Measurements from ENCODE around the gene VDAC1.
"Not testable (repeated sequence)": the region's sequence is repeated elsewhere in the genome, so short reads cannot be mapped to it uniquely, and the experiment has no call there.

Gene VDAC1

DNA sequence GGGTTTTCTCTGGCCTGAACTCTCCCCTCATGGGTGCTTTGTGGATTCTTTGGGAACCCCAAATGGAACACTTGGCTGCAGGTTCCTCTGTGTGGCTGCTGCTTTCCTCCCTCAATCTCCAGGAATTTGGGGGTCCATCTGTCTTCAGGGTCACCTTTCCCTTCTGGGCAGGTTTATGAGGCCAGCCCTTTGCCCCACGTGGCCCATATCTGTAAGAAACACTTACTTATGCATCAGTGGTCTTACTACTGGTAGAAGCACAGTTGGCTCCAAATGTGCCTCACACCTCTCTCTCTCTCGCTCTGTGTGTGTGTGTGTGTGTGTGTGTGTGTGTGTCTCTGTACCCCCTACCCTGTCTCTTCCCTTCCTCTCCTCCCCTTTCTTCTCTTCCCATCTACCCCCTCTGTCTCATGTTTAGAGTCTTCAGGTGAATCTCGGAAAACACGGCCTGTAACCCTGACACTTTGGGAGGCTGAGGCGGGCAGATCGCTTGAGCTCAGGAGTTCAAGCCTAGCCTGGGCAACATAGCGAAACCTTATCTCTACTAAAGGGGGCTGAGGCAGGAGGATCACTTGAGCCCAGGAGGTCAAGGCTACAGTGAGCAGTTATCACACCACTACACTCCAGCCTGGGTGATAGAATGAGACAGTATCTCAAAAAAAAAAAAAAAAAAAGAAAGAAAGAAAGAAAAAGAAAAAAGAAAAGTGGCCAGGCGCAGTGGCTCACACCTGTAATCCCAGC, 63.1 kb downstream of the VDAC1 start:
- no peak for DNase-seq (ENCODE audit: low read depth in 3 of 3)

DNA sequence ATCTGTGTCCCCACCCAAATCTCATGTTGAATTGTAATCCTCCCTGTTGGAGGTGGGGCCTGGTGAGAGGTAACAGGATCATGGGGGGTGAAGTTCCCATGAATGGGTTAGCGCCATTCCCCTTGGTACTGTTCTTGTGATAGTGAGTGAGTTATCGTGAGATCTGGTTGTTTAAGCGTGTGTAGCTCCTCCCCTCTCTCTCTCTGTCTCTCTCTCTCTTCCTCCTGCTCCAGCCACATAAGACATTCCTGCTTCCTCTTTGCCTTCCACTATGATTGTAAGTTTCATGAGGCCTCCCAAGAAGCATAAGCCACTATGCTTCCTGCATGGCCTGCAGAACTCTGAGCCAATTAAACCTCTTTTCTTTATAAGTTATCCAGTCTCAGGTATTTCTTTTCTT, 65.1 kb downstream of the VDAC1 start:
- DNase-seq (ENCODE audit: low read depth in 3 of 3) = no peak

DNA sequence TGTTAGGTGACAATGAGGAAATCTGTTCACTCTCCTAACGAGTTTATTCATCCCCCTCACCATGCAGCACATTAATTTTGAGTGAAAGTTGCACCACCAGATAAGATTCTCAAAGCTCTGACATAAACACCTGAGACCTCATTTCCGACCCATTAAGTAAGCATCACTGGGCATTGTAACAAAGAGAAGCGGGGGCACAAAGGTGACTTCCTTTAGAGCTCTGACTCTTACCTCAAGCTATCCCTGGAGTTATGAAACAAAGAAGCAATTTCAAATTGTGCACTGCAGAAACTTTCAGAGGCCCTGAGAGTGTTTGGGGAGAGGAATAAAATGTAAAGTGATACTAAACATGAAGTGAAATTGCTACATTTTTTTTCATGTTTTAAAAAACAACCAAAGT, 65.8 kb downstream of the VDAC1 start:
- no peak for DNase-seq (ENCODE audit: low read depth in 3 of 3)

DNA sequence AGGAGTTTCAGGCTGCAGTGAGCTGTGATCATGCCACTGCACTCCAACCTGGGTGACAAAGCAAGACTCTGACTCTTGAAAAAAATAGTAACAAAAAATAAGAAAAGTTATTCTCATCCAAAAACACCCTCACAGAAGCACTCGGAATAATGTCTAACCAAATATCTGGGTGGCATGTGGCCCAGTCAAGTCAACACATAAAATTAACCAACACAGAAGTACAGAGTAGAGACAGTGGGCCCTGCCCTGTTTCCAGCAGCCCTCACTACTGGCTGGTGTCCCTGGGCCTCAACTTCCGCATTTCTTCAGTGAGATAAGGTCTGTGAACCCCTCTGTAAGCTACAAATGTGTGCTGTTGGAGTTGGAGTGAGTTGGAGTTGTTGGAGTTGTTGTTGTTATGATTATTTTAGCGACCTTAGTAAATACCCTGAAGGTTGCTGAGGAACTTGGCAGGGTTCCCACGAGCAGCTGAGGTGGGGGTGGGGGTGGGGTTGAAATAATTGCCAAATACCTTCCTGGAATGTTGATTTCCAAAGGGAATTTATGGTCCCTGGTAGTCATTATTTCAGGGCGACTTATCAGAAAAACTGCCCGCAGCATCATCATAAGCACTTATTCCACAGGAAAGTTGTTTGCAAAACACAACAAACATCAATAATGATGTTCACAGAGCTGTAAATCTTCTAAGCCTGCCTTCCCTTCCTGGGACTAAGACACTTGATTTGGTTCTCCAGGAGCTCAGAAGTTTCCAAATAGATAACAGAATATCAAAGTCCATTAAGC, 66.5 kb downstream of the VDAC1 start:
- no peak for DNase-seq (ENCODE audit: low read depth in 3 of 3)

DNA sequence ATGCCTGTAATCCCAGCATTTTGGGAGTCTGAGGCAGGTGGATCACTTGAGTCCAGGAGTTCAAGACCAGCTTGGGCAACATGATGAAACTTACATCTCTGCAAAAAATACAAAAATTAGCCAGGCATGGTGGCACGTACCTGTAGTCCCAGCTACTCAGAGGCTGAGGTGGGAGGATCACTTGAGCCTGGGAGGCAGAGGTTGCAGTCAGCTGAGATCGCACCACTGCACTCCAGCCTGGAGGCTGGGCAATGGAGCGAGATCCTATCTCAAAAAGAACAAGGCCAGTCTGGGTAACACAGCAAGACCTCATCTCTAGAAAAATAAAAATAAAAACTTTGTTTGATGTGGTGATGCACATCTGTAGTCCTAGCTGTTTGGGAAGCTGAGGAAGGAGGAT, 67.1 kb downstream of the VDAC1 start:
- not testable (repeated sequence) for DNase-seq (ENCODE audit: low read depth in 3 of 3)

DNA sequence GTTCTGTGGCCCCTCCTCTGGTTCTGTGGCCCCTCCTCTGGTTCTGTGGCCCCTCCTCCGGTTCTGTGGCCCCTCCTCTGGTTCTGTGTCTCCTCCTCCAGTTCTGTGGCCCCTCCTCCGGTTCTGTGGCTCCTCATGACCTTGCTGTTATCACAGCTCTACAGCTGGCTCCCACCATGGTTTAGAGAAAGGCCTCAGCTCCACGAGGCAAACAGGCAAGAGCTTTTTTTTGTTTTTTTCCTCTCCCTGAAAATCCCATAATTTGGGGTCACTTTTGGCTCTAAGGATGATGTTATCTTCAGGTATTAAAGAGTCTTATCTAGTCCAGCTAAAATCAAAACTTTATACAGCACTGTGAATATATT, 68.1 kb downstream of the VDAC1 start:
- no peak for DNase-seq (ENCODE audit: low read depth in 3 of 3)

DNA sequence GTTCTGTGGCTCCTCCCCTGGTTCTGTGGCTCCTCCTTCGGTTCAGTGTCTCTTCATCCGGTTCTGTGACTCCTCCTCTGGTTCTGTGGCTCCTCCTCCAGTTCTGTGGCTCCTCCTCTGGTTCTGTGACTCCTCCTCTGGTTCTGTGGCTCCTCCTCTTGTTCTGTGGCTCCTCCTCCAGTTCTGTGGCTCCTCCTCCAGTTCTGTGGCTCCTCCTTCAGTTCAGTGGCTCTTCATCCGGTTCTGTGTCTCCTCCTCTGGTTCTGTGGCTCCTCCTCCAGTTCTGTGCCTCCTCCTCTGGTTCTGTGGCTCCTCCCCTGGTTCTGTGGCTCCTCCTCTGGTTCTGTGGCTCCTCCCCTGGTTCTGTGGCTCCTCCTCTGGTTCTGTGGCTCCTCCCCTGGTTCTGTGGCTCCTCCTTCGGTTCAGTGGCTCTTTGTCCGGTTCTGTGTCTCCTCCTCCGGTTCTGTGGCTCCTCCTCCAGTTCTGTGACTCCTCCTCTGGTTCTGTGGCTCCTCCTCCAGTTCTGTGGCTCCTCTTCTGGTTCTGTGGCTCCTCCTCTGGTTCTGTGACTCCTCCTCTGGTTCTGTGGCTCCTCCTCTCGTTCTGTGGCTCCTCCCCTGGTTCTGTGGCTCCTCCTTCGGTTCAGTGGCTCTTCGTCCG, 68.7 kb downstream of the VDAC1 start:
- not testable (repeated sequence) for DNase-seq (ENCODE audit: low read depth in 3 of 3)

DNA sequence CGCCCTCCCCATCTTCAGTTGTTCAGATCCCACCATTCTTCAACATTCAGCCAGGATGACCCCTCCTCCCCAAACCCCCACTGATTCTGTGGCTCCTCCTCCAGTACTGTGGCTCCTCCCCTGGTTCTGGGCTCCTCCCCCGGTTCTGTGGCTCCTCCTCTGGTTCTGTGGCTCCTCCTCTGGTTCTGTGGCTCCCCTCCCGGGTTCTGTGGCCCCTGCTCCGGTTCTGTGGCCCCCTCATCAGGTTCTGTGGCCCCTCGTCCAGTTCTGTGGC, 69.2 kb downstream of the VDAC1 start:
- no peak for DNase-seq (ENCODE audit: low read depth in 3 of 3)

DNA sequence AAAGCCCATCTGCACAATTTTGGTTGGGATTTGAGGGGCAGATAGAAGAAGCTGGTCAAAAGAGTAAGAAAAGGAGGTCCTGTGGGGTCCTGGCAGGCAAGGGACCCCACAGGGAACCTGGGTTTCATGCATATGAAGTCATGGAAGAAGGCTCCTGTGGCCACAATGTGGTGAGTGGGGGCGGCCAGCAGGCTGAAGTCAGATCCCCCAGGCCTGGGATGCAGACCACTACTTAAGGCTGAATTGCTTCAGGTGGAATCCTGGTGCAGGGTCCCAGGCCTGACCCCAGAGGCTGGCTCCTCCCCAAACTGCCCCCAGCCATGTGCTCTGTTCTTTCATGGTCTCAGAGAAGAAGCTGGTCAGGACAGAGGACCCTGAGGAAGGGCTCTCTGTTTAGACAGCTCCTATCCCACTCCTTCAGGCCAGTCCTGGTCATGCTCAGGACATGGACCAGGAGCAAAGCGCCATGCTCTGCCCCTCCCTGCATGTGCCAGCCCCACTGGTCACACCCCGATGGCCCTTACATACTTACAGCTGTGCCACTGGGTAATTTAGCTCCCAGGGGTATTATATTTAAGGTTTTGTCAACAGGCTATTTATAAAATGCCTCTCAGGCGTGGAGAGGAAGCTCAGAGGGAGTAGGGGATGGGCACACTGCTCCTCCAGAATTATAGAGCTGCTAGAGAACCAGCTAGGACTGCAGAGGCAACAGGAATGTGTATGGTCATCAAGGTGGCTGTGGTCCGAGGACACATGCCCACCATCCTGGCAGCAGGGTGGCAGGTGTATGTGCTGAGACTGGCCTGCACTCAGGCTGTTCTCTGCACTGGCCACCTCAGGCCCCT, 69.7 kb downstream of the VDAC1 start:
- no peak for DNase-seq (ENCODE audit: low read depth in 3 of 3)

DNA sequence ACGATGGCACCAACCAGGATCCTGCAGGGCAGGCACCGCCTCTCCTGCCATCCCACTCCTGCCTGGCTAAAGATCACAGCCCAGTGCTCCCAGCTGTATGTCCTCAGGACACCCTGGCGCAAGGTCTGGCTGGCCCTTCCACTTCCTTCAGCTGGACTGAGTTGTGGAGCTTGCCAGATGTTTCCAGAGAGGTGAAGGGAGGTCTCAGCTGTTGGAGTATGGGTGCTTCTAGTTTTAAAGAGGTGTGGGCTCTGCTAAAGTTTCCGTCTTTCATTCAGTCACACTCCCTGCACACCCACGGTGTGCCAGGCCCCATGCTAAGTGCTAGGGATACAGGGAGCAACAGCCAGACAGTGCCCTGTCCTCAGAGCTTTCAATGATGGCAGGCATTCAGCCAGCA, 70.5 kb downstream of the VDAC1 start:
- no peak for DNase-seq (ENCODE audit: low read depth in 3 of 3)

DNA sequence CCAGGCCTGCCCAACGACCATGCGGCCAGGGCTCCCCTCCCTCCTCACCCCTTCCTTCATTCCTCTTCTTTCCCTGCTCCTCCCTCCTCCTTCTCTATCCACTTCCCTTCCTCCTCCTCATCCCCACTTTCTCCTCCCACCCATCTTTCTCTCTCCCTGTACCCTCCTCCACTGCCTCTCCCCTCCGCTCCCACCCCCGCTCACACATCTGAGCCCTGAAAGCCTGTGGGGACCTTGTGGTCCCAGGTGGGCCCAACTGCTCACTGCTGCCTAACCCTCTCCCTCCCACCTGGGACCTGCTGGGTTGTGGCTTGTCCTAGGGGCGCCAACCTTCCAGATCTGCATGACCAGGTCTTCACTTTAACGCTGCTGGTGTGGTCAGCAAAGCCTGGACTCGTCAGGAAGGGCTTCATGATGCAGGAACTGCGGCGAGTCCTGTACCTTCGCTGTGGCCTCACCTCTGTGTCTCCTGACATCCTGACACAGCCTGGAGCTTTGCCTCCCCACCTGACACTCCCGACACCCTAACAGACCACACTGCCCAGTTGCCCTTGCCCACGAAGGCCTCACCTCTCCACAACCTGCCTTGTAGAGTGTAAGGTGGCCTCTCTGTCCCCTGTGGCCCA, 71.0 kb downstream of the VDAC1 start:
- DNase-seq (ENCODE audit: low read depth in 3 of 3) = no peak

DNA sequence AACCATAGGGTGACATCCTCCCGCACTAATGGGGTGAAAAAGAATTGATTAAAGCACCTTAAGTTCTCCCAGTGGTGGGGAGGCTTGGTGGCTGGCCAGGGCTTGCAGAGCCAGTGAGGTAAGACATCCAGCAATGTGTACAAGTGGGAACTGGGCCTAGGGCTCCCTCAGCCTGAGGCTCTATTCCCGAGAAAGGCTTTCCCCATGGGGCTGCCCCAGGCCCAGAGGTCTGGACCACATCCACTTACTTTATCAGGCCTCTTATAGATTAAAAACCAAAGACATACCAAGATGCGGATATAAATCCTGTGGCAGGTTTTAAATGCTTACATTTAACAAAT, 71.6 kb downstream of the VDAC1 start:
- DNase-seq (ENCODE audit: low read depth in 3 of 3) = no peak

DNA sequence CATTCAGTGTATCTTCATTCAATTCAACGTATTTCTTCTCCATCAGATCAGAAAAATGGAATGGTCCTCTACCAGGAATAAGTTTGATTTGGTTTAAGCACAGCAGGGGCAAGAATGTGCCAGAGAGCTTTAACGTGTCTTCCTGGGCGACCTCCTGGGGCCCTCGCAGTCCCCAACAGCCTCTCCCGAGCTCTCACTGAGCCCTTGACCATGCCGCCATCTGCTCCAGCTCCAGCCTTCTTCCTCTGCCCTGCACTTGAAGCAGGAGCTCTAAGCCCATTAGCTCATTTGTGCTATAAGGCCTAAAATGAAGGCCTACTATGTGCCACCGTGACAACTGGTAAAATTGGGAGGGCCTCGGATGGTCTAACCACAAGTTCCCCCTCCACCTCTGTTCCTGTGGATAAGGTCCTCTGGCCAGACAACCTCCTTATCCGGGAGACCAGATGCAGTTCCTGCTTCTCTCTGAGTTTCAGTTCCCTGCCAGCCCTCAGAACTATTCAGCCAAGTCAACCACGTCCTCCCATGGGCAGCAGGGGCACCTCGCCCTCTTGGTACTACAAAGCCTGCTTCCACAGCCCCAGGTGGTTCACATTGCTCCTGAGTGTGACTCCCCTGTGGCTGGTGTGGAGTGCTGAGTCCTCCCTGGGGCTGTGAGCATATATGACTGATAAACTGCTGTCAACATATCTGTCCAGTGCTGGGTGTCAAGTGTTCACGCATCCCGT, 72.2 kb downstream of the VDAC1 start:
- no peak for DNase-seq (ENCODE audit: low read depth in 3 of 3)

DNA sequence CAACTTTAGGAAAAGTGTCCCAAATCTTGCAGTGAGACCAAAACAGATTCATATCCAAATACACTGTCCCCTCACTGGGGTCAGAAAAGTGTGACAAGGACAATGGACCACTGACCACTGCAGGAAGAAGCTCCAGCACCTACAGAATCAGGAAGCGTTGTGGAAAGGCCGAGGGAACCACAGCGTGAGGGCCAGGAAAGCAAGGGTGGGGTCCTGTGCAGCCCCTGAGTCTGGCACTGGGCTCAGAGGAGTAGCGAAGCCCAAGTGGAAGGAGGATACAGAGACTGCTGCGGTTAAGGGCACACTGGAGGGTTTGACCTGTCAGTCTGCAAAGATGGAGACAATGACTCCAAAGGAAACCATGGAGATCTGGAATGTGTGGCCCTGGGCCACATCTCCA, 73.2 kb downstream of the VDAC1 start:
- DNase-seq (ENCODE audit: low read depth in 3 of 3) = no peak

DNA sequence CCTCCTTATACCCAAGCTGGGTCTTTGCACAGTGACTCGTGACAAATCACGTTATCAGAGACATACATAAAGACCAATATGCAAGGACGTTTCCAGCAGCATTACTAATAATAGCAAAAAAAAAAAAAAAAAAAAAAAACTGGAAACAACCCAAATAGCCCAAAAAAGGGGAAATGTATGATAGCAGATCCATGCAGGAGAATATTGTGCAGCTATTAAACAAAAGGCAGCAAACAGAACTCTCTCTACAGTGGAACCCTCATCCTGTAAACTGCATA, 74.0 kb downstream of the VDAC1 start:
- DNase-seq (ENCODE audit: low read depth in 3 of 3) = no peak

DNA sequence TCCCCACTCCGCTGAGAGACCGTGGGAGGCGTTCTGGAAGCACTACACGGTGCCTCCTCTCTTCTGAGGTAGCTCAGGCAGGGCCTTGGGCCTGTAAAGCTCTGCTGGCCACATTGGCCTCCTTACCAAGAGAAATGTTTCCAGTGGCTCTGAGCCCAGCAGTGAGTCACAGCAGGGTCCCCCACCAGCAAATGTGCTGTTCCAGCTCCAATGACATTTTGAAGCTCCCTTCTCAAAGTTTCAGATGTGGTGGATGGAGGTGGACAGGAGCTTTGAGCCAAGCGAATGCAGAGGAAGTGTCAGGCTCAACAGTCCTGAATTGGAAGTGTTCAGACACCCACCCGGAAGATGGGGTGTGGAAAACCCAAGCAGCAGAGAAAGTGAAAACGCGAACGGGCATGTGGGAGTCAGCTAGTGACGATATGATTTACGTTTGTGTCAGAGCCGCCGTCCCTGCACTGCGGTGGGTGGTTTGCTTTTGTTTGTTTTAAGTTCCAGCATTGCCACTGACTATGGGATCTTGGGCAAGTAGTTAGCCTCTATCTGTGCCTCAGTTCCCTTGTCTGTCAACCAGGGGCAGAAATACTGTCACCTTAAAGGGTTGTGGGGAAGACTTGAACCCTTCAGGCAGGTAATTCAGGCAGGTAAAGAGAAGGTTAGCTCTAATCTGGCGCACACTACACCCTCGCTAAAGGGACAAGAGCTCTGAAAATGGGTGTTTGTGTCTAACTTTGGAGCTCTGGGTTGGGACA, 74.5 kb downstream of the VDAC1 start:
- DNase-seq (ENCODE audit: low read depth in 3 of 3) = peak; percentile 54 to 74 (median 64)

DNA sequence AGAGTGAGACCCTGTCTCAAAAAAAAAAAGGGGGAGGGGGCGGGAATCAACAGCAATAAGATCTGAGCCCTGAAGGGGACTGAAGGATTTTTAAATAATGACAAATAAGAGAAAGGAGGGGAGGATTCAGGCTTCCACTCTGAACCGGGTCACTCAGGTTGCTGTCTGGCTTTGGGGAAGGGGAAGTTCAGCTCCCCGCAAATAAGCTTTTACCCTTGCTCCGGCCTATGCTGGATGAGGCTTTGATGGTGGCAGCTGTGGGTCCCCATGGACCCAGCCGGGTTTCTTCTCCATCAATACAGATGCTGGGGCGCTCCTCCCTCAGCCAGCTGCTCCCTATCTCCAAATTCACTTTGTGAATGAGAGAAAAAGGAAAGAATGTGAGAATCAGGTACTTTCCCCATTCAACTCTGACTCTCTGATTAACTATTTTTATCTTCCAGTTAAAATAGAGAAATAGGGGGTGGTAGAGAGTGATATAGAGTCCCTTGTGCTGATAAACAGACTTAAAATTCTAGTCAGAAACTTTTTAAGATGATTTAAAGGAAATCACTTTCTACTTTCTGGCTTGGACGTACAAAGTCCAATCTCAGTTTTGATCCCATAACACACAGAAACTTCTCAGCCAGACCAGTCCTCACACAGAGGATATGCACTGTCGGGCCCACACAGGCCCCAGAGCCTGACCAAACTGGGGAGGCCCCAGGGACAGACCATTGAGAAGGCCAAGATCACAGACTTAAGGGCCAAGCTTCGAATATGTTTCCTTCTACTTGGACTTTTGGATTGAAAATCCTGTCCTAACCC, 76.0 kb downstream of the VDAC1 start:
- no peak for DNase-seq (ENCODE audit: low read depth in 3 of 3)

DNA sequence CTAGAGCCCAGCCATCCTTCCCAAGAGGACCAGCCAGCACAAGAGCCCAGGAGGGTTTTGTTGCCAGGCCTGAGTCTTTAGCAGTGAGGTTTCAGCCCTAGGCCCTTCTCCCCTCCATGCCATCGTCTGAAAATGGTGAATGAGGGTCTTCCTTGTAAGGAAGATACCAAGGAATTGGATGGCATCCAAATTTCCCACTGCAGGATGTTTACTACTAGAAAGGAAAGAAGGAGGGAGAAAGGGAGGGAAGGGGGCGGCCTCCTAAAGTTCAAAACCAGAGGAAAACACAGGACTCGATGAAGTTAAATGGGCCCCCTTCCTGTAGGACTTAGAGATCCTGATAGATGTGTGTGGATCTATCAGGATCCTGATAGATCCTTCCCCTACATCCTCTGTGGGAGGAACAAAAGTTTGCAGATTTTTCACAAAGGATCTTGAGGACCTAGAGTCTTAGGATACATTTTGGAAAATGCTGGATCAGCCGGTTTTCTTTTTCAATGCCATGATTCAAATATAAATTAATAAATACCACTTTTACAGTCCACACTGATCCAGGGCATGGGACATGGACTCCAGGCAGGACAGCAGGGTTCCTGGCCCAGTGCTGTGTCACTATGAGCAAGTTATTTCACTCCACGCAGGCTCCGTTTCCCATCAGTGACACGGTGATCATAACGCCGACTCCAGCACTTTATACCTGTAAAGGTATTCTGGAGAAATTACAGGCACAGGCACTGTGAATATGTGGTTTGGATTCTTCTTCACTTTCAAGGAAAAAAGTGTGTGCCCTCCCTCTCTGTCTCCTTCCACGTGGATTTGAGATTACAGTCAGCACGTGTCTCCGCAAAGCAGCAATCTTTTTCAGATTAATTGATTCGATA, 77.2 kb downstream of the VDAC1 start:
- no peak for DNase-seq (ENCODE audit: low read depth in 3 of 3)

Data from stimulated activated CD4-positive, alpha-beta T cell treated with anti-CD3 and anti-CD28 coated beads, TNF-alpha, amount 100 ng/mL, for 48 hours (primary cell).